NCI-H526 treated with DMSO at 0.1 percent for 48 hours (cell line): Measurements from ENCODE around the gene CD46.

ENCODE experiments used
- DNase-seq: peaks from one replicate; lab custom pipeline; 2025; lab: John Stamatoyannopoulos, UW

The CD46 gene

GRCh38 chr1:207794861-207795260 lies 43.0 kb downstream of the CD46 start:
- DNase-seq: no peak

DNA sequence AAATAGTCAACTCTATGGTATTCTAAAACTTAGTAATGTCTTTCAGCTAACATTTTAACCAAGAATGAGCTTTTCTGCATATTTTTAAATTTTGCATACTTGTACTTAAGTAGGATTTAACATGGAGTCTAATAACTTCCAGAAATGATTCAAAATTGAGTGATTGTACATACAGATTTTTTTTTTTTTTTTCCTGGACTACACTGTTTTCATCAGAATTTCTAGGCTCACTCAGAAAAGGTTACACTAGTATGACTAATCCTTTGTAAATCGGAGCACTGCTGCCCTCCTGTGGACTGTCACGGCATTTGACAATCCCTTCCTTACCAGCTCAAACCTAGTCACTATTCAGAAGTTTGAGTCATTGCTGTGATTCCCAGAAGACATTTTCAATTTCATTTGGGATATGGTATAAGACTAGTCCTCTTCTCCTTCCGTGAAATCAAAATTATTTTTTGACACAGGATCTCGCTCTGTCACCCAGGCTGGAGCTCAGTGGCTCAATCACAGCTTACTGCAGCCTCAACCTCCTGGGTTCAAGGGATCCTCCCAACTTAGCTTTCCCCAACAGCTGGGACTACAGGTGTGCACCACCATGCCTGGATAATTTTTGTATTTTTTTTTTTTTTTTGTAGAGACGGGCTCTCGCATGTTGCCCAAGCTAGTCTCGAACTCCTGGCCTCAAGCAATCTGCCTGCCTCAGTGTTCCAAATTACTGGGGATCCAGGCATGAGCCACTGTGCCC lies 45.5 kb downstream of the CD46 start:
- peak; percentile 24 for DNase-seq

DNA sequence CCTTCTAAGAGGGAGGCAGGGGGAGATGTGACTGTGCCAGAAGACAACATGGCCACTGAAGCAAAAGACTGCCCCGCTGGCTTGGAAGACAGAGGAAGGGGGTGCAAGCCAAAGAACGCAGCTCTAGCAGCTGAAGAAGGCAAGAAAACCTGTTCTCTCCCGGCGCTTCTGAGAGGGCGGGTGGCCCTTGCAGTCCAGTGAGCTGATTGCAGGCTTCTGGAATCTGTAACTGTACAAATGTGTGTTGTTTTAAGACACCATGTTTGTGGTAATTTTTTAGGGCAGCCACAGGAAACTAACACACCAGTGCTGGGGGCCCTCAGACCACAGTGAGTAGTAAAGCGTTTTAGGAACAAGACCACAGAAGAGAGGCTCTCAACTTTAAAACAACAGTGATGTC lies 47.0 kb downstream of the CD46 start:
- DNase-seq: no peak

- DNase-seq: no peak
Observed at GRCh38 chr1:207799989-207800648, 48.3 kb downstream of the CD46 start.

DNA sequence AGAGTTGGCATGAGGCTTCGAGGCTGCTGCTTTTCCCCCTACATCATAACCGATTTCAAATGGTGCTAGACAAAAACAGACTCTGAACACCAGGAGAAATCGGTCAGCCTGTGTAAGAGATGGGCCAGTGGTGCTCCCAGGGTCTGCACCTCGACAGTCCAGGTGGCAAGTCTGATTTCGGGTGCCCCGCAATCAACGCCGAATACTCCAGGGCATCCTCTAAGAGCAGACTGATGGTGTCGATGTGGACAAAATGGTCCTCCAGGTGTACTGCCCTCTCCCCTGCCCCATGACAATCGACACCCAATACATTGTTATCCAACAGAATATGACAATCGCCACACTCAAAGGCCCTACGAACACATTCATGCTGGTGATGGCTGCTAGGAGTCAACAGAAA lies 50.0 kb downstream of the CD46 start:
- no peak for DNase-seq

GRCh38 chr1:207803678-207804077 lies 51.8 kb downstream of the CD46 start:
- DNase-seq: no peak

GRCh38 chr1:207804721-207805468 lies 53.0 kb downstream of the CD46 start:
- peak; percentile 16 for DNase-seq

- DNase-seq: no peak
Observed at GRCh38 chr1:207805841-207806421, 54.1 kb downstream of the CD46 start.

GRCh38 chr1:207806531-207807325 lies 54.9 kb downstream of the CD46 start:
- no peak for DNase-seq

- DNase-seq: no peak
Observed at GRCh38 chr1:207807326-207807689, 55.5 kb downstream of the CD46 start.

GRCh38 chr1:207807690-207808321 lies 56.0 kb downstream of the CD46 start:
- no peak for DNase-seq

- DNase-seq: no peak
Observed at GRCh38 chr1:207808322-207808705, 56.5 kb downstream of the CD46 start.

- no peak for DNase-seq
Observed at GRCh38 chr1:207808911-207809555, 57.2 kb downstream of the CD46 start.

GRCh38 chr1:207810173-207810572 lies 58.3 kb downstream of the CD46 start:
- DNase-seq: no peak

- DNase-seq: no peak
Observed at GRCh38 chr1:207810606-207811295, 58.9 kb downstream of the CD46 start.

- DNase-seq: no peak
Observed at GRCh38 chr1:207811319-207811718, 59.5 kb downstream of the CD46 start.

DNA sequence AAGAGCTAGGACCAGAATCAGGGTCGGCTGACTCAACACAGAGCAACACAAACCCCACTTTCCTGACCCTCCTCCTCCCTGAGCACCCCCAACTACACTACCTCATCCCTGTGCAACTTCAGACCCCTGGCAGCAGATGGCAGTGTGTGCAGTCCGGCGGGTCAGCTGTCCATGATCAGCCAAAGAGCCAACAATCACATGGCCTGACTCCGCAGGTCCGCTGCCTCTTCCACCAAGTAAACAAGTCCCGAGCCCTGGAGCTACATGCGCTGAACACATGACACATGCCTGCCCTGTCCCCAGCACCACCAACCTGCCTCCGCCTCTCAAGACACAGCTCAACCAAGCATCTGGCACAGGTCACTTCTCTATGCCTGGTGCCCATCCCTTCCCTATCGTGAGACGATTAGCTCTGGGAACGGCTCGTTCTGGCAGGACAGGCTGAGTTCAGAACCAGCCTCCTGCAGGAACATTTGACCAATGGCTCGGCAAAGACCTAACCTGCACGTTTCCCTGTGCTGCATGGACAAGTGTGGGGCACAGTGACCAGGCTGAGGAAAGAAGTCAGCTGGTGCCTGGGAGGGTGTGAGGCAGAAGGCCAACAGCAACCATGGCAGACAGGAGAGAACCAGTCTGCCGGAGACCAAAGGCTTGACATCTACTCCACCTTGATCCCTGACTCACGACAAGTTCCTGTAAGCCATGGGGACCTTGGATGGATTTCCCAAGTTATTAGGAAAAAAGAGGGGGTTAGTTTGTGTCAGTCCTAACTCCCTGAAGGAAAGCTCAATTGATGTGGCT lies 60.3 kb downstream of the CD46 start:
- DNase-seq: no peak

DNA sequence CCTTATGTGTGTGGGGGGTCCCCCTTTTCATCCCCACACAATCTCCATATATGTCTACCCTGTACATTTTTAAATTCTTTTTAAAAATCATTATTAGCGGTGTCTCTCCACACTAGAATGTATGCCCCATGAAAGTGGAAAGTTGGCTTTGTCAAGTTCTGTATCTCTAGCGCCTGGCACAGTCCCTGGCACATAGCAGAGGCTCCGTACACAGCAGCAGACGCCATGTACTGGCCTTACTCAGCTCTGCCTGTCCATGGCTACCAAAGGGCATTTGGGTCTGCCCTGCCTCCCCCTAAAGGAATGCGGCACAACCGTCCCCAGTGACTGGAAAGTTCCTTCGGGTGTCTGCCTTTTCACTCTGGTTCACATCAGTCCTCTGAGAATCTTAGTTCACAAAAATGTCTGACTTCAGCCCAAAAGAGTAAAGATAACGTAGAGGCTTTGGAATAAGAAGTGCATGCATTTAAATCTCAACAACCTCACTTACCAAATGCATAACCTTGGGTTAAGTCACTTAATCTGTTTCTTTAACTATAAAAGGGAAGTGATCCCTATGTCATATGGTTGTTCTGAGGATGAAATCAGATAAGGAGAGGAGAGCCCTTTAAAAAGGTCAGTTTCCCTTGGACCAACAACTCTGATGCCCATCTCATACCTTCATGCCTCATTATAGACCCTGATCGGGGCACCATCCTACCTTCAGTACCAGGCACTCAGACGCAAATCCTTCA lies 61.1 kb downstream of the CD46 start:
- no peak for DNase-seq

GRCh38 chr1:207813512-207813881 lies 61.6 kb downstream of the CD46 start:
- DNase-seq: no peak
